SU-DHL-6 (cell line): ENCODE measurements around the gene COL27A1.

Experiments
- CTCF ChIP-seq: fragments of 200-600 bp; sonication (generic); IDR thresholded peaks from one replicate; pipeline ENCODE4 v1.5.1; 2017; ENCODE audit warnings: antibody characterized with exemption, mild to moderate bottlenecking, low read length, moderate library complexity; ENCODE audit not compliant: insufficient read depth, poor library complexity, severe bottlenecking
- EZH2phosphoT487 ChIP-seq: fragments of 200-600 bp; sonication (generic), shearing (Covaris generic); conservative IDR thresholded peaks from 2 replicates; pipeline ENCODE4 v1.6.1; 2018; ENCODE audit warnings: mild to moderate bottlenecking, antibody characterized with exemption, low read length, moderate library complexity, mixed read lengths

GRCh38 chr9:114124666-114125475 lies 30.5 kb upstream of the COL27A1 start:
- TF ChIP-seq CTCF: no peak
- TF ChIP-seq EZH2phosphoT487: no peak
